Measurements from ENCODE around the gene MS4A15.

The MS4A15 gene

DNA sequence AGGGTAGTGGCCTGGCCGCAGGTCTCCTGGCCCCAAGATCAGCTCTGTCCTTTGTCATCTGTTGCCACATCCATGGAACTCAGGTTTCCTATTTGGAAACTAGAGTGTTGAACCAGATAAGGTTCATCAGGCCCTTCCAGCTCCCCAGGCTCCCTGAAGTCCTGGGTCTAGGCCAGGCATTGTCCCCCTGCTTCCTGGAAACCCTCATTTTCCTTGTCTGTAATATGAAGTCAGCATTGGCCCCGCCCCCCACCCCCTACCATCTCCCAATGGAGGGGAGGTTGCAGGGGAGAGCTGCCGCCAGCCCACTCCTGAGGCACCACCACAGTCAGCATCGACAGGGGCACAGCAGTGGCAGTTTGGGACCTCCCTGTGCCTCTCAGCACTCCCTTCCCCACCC is 19.5 kb downstream of the MS4A15 start:
- no peak for DNase-seq (ENCODE audit: extremely low read depth in 1 of 2, low read depth in 1 of 2)

- DNase-seq (ENCODE audit: extremely low read depth in 1 of 2, low read depth in 1 of 2): no peak
Measured at GRCh38 chr11:60777106-60777505, 20.4 kb downstream of the MS4A15 start.

- no peak for DNase-seq (ENCODE audit: extremely low read depth in 1 of 2, low read depth in 1 of 2)
Measured at GRCh38 chr11:60777572-60777971, 20.9 kb downstream of the MS4A15 start.

GRCh38 chr11:60780065-60780464 is 23.4 kb downstream of the MS4A15 start:
- DNase-seq (ENCODE audit: extremely low read depth in 1 of 2, low read depth in 1 of 2): no peak

DNA sequence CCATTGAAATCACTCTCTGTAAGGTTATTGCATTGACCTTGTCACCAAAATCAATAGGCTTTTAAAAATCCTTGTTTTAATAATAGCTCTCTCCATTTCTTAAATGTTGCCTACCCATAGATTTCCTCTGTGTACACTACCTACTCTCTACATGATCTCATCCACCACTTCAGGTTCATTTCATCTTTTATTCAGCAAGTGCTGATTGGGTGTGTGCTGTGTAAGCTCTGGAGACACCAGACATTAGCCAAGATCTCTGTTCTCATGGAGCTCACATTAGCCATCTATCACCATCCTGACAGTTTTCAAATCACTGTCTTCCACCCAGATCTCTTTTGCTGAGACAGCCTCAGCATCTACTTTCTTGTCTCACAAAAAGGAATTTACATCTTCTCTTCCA is 24.1 kb downstream of the MS4A15 start:
- DNase-seq (ENCODE audit: extremely low read depth in 1 of 2, low read depth in 1 of 2): no peak

DNA sequence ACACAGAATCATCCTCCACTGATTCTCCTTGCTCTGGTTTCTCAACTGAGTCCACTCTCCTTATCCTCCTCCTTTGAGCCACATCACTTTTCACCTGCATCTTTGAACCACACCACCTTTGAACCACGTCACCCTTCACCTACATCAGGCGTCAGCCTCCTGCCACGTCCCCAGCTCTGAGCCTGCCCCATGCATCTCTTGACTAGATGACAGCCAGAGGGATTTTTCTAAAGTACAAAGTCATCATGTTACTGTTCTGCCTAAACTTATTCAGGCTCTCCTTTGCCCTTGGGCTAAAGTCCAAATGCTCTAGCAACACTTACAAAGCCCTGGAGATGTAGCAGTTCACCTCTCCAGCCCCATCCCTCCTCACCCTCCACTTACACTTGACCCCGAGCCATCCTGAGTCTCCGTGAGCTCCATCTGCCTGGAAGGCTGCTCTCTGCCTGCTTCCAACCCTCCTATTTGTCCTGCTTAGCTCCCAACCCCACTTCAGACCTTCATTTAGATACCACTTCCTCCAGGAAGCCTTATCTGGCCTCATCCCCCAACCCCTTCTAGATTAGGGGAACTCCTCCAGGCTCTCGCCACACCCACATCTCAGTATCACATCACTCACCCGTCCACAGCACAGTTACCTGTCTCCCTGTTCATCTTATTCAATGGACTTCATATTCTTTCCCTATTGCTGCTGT is 24.8 kb downstream of the MS4A15 start:
- DNase-seq (ENCODE audit: extremely low read depth in 1 of 2, low read depth in 1 of 2): no peak

DNA sequence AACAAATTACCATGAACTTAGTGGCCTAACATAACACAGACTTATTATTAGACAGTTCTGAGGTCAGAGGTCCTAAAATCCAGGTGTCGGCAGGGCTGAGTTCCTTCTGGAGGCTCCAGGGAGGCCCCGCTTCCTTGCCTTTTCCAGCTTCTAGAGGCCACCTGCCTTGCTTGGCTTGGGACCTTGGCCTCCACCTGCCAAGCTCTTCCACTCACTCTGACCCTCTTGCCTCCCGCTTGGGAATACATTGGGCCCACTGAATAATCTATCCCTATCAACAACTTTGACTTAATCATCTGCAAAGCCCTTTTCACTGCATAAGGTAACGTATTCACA is 25.3 kb downstream of the MS4A15 start:
- DNase-seq (ENCODE audit: extremely low read depth in 1 of 2, low read depth in 1 of 2): no peak

- DNase-seq (ENCODE audit: extremely low read depth in 1 of 2, low read depth in 1 of 2): no peak
Measured at GRCh38 chr11:60782393-60783140, 25.9 kb downstream of the MS4A15 start.

- no peak for DNase-seq (ENCODE audit: extremely low read depth in 1 of 2, low read depth in 1 of 2)
Measured at GRCh38 chr11:60783141-60783484, 26.4 kb downstream of the MS4A15 start.

DNA sequence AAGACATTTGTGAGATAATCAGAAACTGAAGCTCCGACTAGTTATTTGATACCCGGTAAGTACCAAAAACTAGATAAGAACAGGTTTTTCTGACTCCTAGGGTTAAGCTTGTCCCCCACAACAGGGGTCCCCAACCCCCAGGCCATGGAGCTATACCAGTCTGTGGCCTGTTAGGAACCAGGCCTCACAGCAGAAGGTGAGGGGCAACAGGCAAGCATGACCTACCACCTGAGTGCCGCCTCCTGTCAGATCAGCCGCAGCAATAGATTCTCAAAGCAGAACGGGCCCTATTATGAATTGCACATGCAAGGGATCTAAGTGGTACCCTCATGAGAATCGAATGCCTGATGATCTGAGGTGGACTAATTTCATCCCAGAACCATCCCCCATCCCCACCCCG is 27.2 kb downstream of the MS4A15 start:
- DNase-seq (ENCODE audit: extremely low read depth in 1 of 2, low read depth in 1 of 2): no peak

DNA sequence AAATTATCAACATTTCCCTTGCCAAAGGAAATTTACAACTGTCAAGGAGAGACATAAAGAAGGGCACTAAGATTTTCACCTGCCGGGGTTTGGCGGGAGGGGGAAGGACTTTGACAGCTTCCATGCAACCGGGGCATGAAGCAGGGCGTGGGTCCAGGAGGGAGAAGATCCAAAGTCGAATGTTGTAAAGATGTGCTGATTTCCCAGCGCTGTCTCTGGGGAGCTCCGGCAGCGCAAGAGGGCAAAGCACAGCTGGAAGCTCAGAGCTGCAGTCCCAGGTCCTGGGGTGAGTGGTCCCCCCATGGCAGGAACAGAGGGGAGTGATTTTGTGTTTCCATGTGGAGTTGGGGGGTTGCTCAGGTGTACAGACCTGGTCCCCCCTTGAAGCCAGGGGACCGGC is 28.5 kb downstream of the MS4A15 start, which contains the start of gene MS4A10:
MS4A10 (plus strand) TSS at position 198 of the 400 bp plus-strand sequence. CDS start 5,003 bp downstream, outside the sequence.
- DNase-seq (ENCODE audit: extremely low read depth in 1 of 2, low read depth in 1 of 2): no peak

- DNase-seq (ENCODE audit: extremely low read depth in 1 of 2, low read depth in 1 of 2): no peak
Measured at GRCh38 chr11:60785806-60786361, 29.2 kb downstream of the MS4A15 start.

GRCh38 chr11:60786811-60787567 is 30.3 kb downstream of the MS4A15 start:
- no peak for DNase-seq (ENCODE audit: extremely low read depth in 1 of 2, low read depth in 1 of 2)

GRCh38 chr11:60788401-60789125 is 31.9 kb downstream of the MS4A15 start:
- DNase-seq (ENCODE audit: extremely low read depth in 1 of 2, low read depth in 1 of 2): no peak

DNA sequence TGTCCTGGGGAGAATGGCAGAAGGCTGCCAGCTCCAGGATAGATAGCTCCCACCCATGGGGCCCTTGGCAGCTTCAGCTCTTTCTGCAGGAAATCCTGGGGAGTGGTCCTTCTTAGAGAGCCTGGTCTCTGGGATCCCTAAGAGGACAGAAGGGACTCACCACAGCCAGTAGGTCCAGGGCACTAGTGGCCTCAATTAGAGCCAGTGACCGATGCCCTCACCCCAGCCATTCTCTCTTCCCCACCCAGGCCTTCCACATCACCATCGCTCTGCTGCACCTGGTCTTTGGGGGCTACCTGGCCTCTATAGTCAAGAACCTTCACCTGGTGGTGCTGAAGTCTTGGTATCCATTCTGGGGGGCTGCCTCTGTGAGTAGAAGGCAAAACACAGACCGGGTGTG is 34.1 kb downstream of the MS4A15 start:
- DNase-seq (ENCODE audit: extremely low read depth in 1 of 2, low read depth in 1 of 2): no peak

- no peak for DNase-seq (ENCODE audit: extremely low read depth in 1 of 2, low read depth in 1 of 2)
Measured at GRCh38 chr11:60791153-60791933, 34.7 kb downstream of the MS4A15 start.

DNA sequence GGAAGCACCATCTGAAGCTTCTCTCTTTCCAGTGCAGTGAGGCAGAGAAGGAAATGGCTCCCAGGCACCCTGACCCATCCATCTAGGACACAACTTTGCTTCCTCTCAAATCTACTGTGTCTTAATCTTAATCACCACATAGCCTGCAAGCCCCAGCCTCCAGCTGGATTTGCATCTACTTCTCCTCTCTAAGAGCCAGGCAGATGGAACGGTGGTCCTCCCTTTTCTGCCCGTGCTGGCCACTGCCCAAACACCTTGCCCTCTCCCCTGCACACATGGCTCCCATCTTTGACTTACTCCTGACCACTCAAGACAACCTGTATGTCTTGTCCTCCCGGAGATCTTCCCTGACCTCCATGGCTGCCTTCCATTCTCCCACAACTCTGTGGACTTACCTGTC is 35.9 kb downstream of the MS4A15 start:
- DNase-seq (ENCODE audit: extremely low read depth in 1 of 2, low read depth in 1 of 2): no peak

DNA sequence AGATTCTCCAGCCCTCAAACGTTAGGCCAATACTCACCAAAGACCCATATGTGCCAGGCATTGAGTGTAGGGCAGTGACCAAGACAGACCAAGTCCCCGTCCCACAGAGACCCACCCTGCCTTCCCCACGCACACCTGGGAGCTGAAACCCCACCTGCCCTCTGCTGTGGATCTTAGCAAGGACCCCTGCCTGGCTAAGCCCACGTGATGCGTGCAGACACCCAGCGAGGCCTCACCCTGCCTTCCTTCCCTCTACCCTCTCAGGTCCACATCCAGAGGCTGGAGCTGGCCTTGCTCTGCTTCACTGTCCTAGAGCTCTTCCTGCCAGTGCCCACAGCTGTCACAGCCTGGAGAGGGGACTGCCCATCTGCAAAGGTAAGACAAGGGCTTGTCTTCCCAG is 38.6 kb downstream of the MS4A15 start:
- no peak for DNase-seq (ENCODE audit: extremely low read depth in 1 of 2, low read depth in 1 of 2)

DNA sequence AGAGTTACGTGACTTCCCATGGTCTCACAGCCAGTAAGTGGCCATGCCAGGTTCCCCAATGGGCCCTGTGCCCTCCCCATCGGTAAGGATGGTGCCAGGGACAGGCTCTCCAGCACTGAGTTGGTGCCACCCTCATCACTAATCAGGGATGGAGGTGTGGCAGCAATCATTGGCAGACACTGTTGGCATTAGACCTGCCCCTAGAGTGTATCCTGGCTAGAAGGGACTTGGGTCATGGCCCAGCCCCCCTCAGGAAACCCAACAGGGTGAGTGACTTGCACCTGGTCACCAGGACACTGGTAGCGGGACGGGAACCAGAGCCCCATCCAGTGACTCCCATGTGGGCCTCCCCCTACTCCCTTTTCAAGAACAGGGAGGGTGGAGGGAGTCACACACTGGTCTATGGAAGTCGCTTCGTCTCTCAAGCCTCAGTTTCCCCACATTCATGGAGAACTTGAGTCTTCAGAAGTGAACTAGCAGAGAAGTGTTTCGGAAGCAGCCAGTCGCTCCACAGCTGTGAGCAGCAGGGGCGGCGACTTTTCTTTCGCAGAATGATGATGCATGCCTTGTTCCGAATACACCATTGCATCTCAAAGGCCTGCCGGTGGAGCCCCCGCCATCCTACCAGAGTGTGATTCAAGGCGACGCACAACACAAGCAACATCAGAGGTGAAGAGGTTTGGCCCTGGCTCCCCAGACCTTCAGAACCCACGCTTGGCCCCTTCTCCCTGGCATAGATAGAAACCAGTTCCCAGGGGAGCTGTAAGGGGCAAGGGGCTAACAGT is 41.4 kb downstream of the MS4A15 start:
- no peak for DNase-seq (ENCODE audit: extremely low read depth in 1 of 2, low read depth in 1 of 2)

All from activated CD8-positive, alpha-beta memory T cell treated with anti-CD3 and anti-CD28 coated beads for 1 hour (primary cell).